ENCODE measurements around the gene UNC5C. TPM values are rescaled to one million over a fixed set of nuclear protein-coding genes. Genes with fewer than 3 reads are reported as not detected.

UNC5C gene
- total RNA-seq, 1 experiment from 2014 or later: 8.2 TPM

- 0 out of 2 replicates have a peak, but pooled peaks cover 1% of the 10 kb centered on the region for H3K4me1 ChIP-seq (ENCODE audit: control insufficient read depth, insufficient read depth, low read length)
- H3K36me3 ChIP-seq (ENCODE audit: control insufficient read depth, insufficient read depth, low read length): no peaks in the 10 kb centered on the region
- no peak for ATAC-seq
- intact Hi-C loops (cut with micrococcal nuclease; ENCODE audit: unreplicated experiment): no loop called here
- DNase-seq (ENCODE audit: low read depth, low spot score): no peak
- no peaks in the 10 kb centered on the region for H3K9me3 ChIP-seq (ENCODE audit: control insufficient read depth, insufficient read depth, low read depth, low read length)
- H3K27ac ChIP-seq (ENCODE audit: low read length): no peak overlapping the region
- no peak overlapping the region for H3K4me3 ChIP-seq (ENCODE audit: low read depth in 2 of 2, low read length in 2 of 2)
- no peaks in the 10 kb centered on the region for H3K27me3 ChIP-seq (ENCODE audit: control insufficient read depth, insufficient read depth, low read length)
- BruUV-seq (replicated peaks): no TSS peak
- TF ChIP-seq TCF7L2 (IDR thresholded peaks at IDR 0.05; ENCODE audit: low read depth, low read length) (no peak), POLR2AphosphoS5 (IDR thresholded peaks at IDR 0.05; ENCODE audit: low read depth, low read length) (no peak), REST (IDR thresholded peaks at IDR 0.05; ENCODE audit: insufficient read depth in 1 of 2, low read depth in 2 of 2, low read length in 1 of 2) (no peak), SIN3A (IDR thresholded peaks at IDR 0.05; ENCODE audit: borderline replicate concordance, insufficient read depth, low read depth, low read length) (no peak), CTCF (IDR thresholded peaks at IDR 0.05) (no peak)
- in situ Hi-C loops (cut with HindIII; ENCODE audit: low pct_unique_long_range_greater_than_20kb, low sequenced_read_pairs): no loop called here
- POLR2A ChIA-PET: no interaction called here
- CTCF ChIA-PET: no interaction called here
Observed at GRCh38 chr4:95535180-95535579, 13.6 kb downstream of the UNC5C start.

- no peak overlapping the region for H3K27ac ChIP-seq (ENCODE audit: low read length)
- DNase-seq (ENCODE audit: low read depth, low spot score): no peak
- no peaks in the 10 kb centered on the region for H3K27me3 ChIP-seq (ENCODE audit: control insufficient read depth, insufficient read depth, low read length)
- POLR2A ChIA-PET: no interaction called here
- H3K9me3 ChIP-seq (ENCODE audit: control insufficient read depth, insufficient read depth, low read depth, low read length): no peaks in the 10 kb centered on the region
- no peak overlapping the region for H3K4me3 ChIP-seq (ENCODE audit: low read depth in 2 of 2, low read length in 2 of 2)
- in situ Hi-C loops (cut with HindIII; ENCODE audit: low pct_unique_long_range_greater_than_20kb, low sequenced_read_pairs): no loop called here
- no peak for TF ChIP-seq SIN3A (IDR thresholded peaks at IDR 0.05; ENCODE audit: borderline replicate concordance, insufficient read depth, low read depth, low read length)
- CTCF ChIA-PET: no interaction called here
- BruUV-seq (replicated peaks): no TSS peak
- H3K36me3 ChIP-seq (ENCODE audit: control insufficient read depth, insufficient read depth, low read length): no peaks in the 10 kb centered on the region
- ATAC-seq: no peak
- H3K4me1 ChIP-seq (ENCODE audit: control insufficient read depth, insufficient read depth, low read length): no peaks in the 10 kb centered on the region
- intact Hi-C loops (cut with micrococcal nuclease; ENCODE audit: unreplicated experiment): no loop called here
Observed at GRCh38 chr4:95534032-95534431, 14.7 kb downstream of the UNC5C start.

- no peak for TF ChIP-seq SIN3A (IDR thresholded peaks at IDR 0.05; ENCODE audit: borderline replicate concordance, insufficient read depth, low read depth, low read length)
- TF ChIP-seq REST (IDR thresholded peaks at IDR 0.05; ENCODE audit: insufficient read depth in 1 of 2, low read depth in 2 of 2, low read length in 1 of 2): no peak
- no peak for TF ChIP-seq POLR2AphosphoS5 (IDR thresholded peaks at IDR 0.05; ENCODE audit: low read depth, low read length)
- no peak for TF ChIP-seq TCF7L2 (IDR thresholded peaks at IDR 0.05; ENCODE audit: low read depth, low read length)
- no peak for TF ChIP-seq CTCF (IDR thresholded peaks at IDR 0.05)
- POLR2A ChIA-PET: no interaction called here
- Histone ChIP-seq H3K36me3 (ENCODE audit: control insufficient read depth, insufficient read depth, low read length) (no peaks in the 10 kb centered on the region), H3K27me3 (ENCODE audit: control insufficient read depth, insufficient read depth, low read length) (no peaks in the 10 kb centered on the region), H3K9me3 (ENCODE audit: control insufficient read depth, insufficient read depth, low read depth, low read length) (no peaks in the 10 kb centered on the region), H3K4me3 (ENCODE audit: low read depth in 2 of 2, low read length in 2 of 2) (no peak overlapping the region), H3K27ac (ENCODE audit: low read length) (no peak overlapping the region), H3K4me1 (ENCODE audit: control insufficient read depth, insufficient read depth, low read length) (no peaks in the 10 kb centered on the region)
- ATAC-seq: no peak
- no peak for DNase-seq (ENCODE audit: low read depth, low spot score)
- in situ Hi-C loops (cut with HindIII; ENCODE audit: low pct_unique_long_range_greater_than_20kb, low sequenced_read_pairs) (no loop called here), intact Hi-C loops (cut with micrococcal nuclease; ENCODE audit: unreplicated experiment) (no loop called here)
- BruUV-seq (replicated peaks): no TSS peak
- CTCF ChIA-PET: no interaction called here
Observed at GRCh38 chr4:95533254-95533653, 15.5 kb downstream of the UNC5C start.

Data from Panc1 (cell line).